Activated CD8-positive, alpha-beta T cell treated with anti-CD3 and anti-CD28 coated beads for 36 hours (primary cell): ENCODE measurements around the gene BTRC. TPM values are rescaled to one million over a fixed set of nuclear protein-coding genes. Genes with fewer than 3 reads are reported as not detected.
A peak's percentile ranks its signal among the peaks of the same experiment; 100 is the strongest.

ENCODE experiments used
- ATAC-seq: fragments of 200-7000 bp; cut with Tn5 transposase; one replicate; pipeline ENCODE4 v1.10.0; 2021; ENCODE audit warnings: mild to moderate bottlenecking, moderate library complexity
- CTCF ChIA-PET: fragments of 350-600 bp; sonication (Branson Sonifier 250); formaldehyde crosslinking; loops from one replicate; lab custom pipeline; 2021; ENCODE audit warnings: antibody characterized with exemption; lab: Charles Lee
- POLR2A ChIA-PET: fragments of 350-600 bp; sonication (Branson Sonifier 250); formaldehyde crosslinking; loops from one replicate; lab custom pipeline; 2021; ENCODE audit warnings: antibody characterized with exemption; lab: Charles Lee
- DNase-seq: peaks from one replicate; pipeline ENCODE4 v3.0.0-alpha.2; 2020
- H3K27ac Mint-ChIP-seq: one replicate; pipeline ENCODE4 v1.8.0; 2021; ENCODE audit warnings: mild to moderate bottlenecking, mixed read lengths
- H3K27me3 Mint-ChIP-seq: one replicate; pipeline ENCODE4 v1.8.0; 2021; ENCODE audit warnings: mixed read lengths
- H3K36me3 Mint-ChIP-seq: one replicate; pipeline ENCODE4 v1.8.0; 2021; ENCODE audit warnings: low read depth, mixed read lengths
- H3K4me1 Mint-ChIP-seq: one replicate; pipeline ENCODE4 v1.8.0; 2021; ENCODE audit warnings: low read depth, mixed read lengths
- H3K4me3 Mint-ChIP-seq: one replicate; pipeline ENCODE4 v1.8.0; 2021; ENCODE audit warnings: mild to moderate bottlenecking, moderate library complexity, mixed read lengths
- H3K9me3 Mint-ChIP-seq: one replicate; pipeline ENCODE4 v1.8.0; 2021; ENCODE audit warnings: mixed read lengths
- intact Hi-C: fragments of 100-400 bp; cut with micrococcal nuclease; formaldehyde crosslinking; loops from one replicate; pipeline ENCODE4 v1.10.0; 2022
- total RNA-seq, 2 experiments: library from RNA; stranded (reverse); gene quantifications; one replicate each; pipeline ENCODE4 v1.2.3, GENCODE V29; 2021
- TF ChIP-seq, protein P1 (sequence below): fragments of 200-600 bp; IDR thresholded peaks from one replicate; pipeline ENCODE4 v1.8.0; 2022; ENCODE audit warnings: antibody characterized with exemption, mild to moderate bottlenecking

Gene BTRC
- total RNA-seq, 2 experiments from 2014 or later: 11.6 to 14.6 TPM

DNA sequence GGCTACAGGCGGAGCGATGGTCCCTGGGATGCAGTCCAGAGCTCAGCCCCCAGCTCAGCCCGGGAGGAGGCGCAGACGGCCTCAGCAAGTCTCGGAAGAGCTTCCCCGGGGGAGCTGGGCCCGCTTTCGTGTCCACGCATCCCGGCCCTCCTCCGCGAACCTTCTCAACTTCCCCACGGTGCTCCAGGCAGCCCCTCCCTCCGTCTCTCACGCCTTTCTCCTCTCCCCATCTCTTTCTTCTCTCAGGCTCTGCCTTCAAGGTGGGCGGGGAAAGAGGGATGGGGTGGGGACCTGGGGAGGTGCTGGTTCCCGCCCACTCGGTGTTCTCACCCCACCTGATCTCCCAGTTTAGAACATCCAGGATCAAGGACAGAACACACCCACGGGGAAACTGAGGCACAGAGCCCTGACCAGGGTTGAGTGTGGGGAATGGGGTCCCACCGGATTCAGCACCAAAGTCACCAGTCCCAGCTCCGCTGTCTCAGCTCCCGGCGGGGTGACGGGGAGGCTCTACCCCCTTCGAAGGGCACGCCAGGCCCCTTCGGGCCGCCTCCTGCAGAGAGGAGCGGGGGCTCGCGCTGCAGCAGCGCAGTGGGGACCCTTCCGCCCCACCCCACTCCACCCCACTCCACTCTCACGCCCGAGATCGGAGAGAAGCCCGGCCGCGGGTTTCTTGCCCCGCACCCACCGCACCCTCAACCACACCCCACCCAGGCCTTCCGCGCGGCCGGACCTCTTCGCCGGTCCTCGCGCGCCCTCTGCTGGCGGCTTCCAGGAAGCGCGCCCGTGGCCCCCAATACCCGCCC lies 215.9 kb downstream of the BTRC start:
- Mint-ChIP-seq H3K4me3 (peak overlapping the region; percentile 72), H3K27ac (no peak overlapping the region), H3K27me3 (peaks cover 41% of the 10 kb centered on the region), H3K36me3 (no peaks in the 10 kb centered on the region), H3K9me3 (no peaks in the 10 kb centered on the region), H3K4me1 (peaks cover 16% of the 10 kb centered on the region)
- ChIA-PET CTCF (interaction anchor here (0.6 to 4.3 kb wide), 42 partner anchors 10 to 520 kb away, joined by 3 to 73 read pairs (median 5); partner anchors contain the start of gene BTRC), POLR2A (interaction anchor here (0.6 to 1.5 kb wide), 2 partner anchors 342 to 356 kb away, joined by 3 to 7 read pairs; no protein-coding TSS in a partner anchor)
- DNase-seq: peak; percentile 84
- TF ChIP-seq, protein P1, sequence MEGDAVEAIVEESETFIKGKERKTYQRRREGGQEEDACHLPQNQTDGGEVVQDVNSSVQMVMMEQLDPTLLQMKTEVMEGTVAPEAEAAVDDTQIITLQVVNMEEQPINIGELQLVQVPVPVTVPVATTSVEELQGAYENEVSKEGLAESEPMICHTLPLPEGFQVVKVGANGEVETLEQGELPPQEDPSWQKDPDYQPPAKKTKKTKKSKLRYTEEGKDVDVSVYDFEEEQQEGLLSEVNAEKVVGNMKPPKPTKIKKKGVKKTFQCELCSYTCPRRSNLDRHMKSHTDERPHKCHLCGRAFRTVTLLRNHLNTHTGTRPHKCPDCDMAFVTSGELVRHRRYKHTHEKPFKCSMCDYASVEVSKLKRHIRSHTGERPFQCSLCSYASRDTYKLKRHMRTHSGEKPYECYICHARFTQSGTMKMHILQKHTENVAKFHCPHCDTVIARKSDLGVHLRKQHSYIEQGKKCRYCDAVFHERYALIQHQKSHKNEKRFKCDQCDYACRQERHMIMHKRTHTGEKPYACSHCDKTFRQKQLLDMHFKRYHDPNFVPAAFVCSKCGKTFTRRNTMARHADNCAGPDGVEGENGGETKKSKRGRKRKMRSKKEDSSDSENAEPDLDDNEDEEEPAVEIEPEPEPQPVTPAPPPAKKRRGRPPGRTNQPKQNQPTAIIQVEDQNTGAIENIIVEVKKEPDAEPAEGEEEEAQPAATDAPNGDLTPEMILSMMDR: peak; percentile 88
- ATAC-seq: peak; percentile 84
- intact Hi-C loops: loop anchor here (5.0 kb wide), 2 partner anchors 278 to 353 kb away; no protein-coding TSS in a partner anchor

DNA sequence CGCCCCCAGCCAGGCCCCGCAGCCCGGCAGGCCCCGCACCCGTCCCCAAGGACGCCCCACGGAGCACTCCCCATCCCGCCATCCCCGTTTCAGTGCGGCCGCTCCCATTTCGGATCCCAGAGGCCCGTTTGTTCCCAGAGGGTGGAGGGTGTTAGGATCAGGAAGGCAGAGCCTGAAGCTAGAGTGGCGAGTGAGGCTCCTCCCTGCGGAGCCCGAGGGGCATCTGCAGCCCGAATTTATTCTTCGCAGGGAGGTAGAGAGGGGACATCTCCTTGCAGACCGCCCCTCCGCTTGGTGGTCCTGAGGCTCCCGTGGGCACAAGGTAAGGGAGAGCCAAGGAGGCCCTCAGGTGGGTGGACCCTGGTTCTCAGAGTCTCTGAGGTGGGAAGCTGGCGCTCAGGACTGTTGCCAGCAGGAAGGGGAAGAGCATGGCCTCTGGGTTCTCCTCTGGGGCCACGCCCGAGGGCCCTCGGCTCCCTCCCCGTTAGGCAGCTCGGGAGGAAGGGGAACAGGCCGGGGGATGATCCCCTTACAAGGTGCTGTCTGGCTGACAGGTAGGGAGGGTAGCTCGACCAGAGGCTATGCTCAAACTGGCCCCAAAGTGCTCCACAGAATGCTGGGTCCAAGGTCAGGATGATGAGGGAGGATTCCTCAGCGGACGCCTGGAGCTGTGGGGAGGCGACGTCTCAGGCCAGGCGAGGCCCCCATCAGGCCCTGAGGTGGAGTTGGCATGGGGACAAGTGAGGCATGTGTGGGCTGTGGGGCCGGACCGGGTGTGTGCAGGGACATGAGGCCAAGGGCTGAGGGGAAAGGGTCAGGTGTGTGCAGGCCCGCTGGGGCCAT lies 216.7 kb downstream of the BTRC start:
- Mint-ChIP-seq H3K27ac (no peak overlapping the region), H3K4me1 (peaks cover 16% of the 10 kb centered on the region), H3K4me3 (peak overlapping the region; percentile 72), H3K9me3 (no peaks in the 10 kb centered on the region), H3K27me3 (peaks cover 34% of the 10 kb centered on the region), H3K36me3 (no peaks in the 10 kb centered on the region)
- ChIA-PET POLR2A (interaction anchor here (0.6 to 2.2 kb wide), 5 partner anchors 9 to 357 kb away, joined by 3 to 7 read pairs (median 3); partner anchors contain the start of genes DPCD and POLL), CTCF (interaction anchor here (0.6 to 4.3 kb wide), 40 partner anchors 8 to 520 kb away, joined by 3 to 73 read pairs (median 4); no protein-coding TSS in a partner anchor)
- DNase-seq: no peak
- peak; percentile 20 for ATAC-seq
- TF ChIP-seq, protein P1: peak; percentile 13
- intact Hi-C loops: loop anchor here (5.0 kb wide), 1 partner anchor 353 kb away; no protein-coding TSS in a partner anchor

DNA sequence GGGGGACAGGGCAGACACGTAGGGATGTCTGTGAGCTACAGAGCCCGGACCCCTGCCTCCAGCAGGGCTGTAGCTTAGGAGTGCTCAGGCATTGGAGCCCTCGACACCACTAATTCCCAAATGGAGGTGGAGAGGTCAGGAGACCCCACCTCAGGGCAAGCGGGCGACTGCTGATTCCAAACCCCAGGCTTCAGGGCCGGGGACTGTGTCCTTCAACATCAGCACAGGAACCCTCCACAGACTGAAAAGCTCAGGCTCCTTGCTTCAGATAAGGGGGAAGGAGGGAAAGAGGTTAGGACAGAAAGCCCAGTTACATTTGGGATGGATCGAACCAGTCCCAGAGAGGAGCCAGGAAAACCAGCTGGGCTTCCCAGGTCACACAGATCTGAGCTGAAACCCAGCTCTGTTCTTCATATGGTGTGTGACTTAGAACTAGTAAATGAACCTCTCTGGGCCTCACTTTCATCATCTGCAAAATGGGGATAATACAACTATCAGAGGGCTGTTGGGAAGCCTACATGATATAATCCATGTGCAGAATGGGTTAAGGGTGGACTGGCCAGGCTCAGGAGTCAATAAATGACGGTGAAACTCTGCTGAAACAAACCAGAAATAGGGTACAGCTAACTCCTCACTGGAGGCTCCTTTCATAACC lies 217.4 kb downstream of the BTRC start:
- ChIA-PET CTCF (interaction anchor here (0.6 to 4.3 kb wide), 31 partner anchors 7 to 505 kb away, joined by 3 to 73 read pairs (median 5); no protein-coding TSS in a partner anchor), POLR2A (interaction anchor here (0.6 to 2.2 kb wide), 6 partner anchors 9 to 358 kb away, joined by 3 to 7 read pairs (median 3); partner anchors contain the start of genes DPCD and POLL)
- TF ChIP-seq, protein P1: no peak
- Mint-ChIP-seq H3K27ac (no peak overlapping the region), H3K4me3 (no peak overlapping the region), H3K27me3 (peaks cover 27% of the 10 kb centered on the region), H3K36me3 (no peaks in the 10 kb centered on the region), H3K9me3 (no peaks in the 10 kb centered on the region), H3K4me1 (peaks cover 14% of the 10 kb centered on the region)
- ATAC-seq (no peak), DNase-seq (no peak)
- intact Hi-C loops: loop anchor here (5.0 kb wide), 1 partner anchor 354 kb away; no protein-coding TSS in a partner anchor

DNA sequence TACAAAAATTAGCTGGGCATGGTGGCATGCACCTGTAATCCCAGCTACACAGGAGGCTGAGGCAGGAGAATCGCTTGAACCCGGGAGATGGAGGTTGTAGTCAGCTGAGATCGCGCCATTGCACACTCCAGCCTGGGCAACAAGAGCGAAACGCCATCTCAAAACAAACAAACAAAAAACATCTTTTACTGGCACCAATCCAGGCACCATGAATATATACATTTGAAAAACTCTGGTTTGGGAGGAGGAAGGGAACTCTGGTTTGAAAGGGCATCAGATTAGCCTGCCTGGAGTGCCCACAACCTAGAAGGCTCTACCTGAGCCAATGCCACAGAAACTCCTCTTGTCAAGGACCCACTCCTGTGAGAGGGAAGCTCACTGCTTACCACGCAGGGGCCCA lies 218.2 kb downstream of the BTRC start:
- no peaks in the 10 kb centered on the region for H3K36me3 Mint-ChIP-seq
- ATAC-seq (no peak), DNase-seq (no peak)
- ChIA-PET CTCF (interaction anchor here (0.6 to 4.3 kb wide), 10 partner anchors 10 to 506 kb away, joined by 3 to 73 read pairs (median 12); no protein-coding TSS in a partner anchor), POLR2A (interaction anchor here (0.7 to 2.2 kb wide), 3 partner anchors 8 to 211 kb away, joined by 3 to 7 read pairs (median 3); partner anchors contain the start of genes DPCD and POLL)
- H3K4me1 Mint-ChIP-seq: peaks cover 11% of the 10 kb centered on the region
- intact Hi-C loops: loop anchor here (5.0 kb wide), 1 partner anchor 355 kb away; no protein-coding TSS in a partner anchor
- TF ChIP-seq, protein P1: no peak
- no peaks in the 10 kb centered on the region for H3K9me3 Mint-ChIP-seq
- no peak overlapping the region for H3K27ac Mint-ChIP-seq
- peaks cover 23% of the 10 kb centered on the region for H3K27me3 Mint-ChIP-seq
- H3K4me3 Mint-ChIP-seq: no peak overlapping the region
